PC-9 (cell line): ENCODE measurements around the gene NCOA3.

Source experiments
- CTCF ChIP-seq: fragments of 200-600 bp; sonication (generic); conservative IDR thresholded peaks from 2 replicates; pipeline ENCODE4 v1.6.1; 2017; ENCODE audit warnings: mixed run types, antibody characterized with exemption, mild to moderate bottlenecking, moderate library complexity
- EZH2 ChIP-seq: fragments of 200-600 bp; sonication (generic); IDR thresholded peaks from 2 replicates; pipeline ENCODE4 v1.8.0; 2017; ENCODE audit warnings: antibody characterized with exemption, low read depth

- TF ChIP-seq CTCF (no peak), EZH2 (no peak)
Measured at GRCh38 chr20:47468290-47469050, 33.2 kb upstream of the NCOA3 start.
